ENCODE data around the gene TRAF3.
"Not testable (repeated sequence)": the region's sequence is repeated elsewhere in the genome, so short reads cannot be mapped to it uniquely, and the experiment has no call there.

The TRAF3 gene

GRCh38 chr14:102811254-102811963 lies 34.2 kb downstream of the TRAF3 start:
- H3K27me3 ChIP-seq (ENCODE audit: insufficient read depth, low read length), result no peaks in the 10 kb centered on the region
- no peaks in the 10 kb centered on the region for H3K4me1 ChIP-seq (ENCODE audit: control insufficient read depth, insufficient read depth, low read length, unreplicated experiment)
- H2AFZ ChIP-seq (ENCODE audit: low read length, unreplicated experiment), result no peak overlapping the region
- no peaks in the 10 kb centered on the region for H3K36me3 ChIP-seq (ENCODE audit: insufficient read depth, low read length)
- H3K79me2 ChIP-seq (ENCODE audit: control insufficient read depth, insufficient read depth, low read length, unreplicated experiment), result peaks cover 61% of the 10 kb centered on the region
- H3K27ac ChIP-seq (ENCODE audit: low read depth, low read length), result no peak overlapping the region
- no peak overlapping the region for H3K4me3 ChIP-seq (ENCODE audit: low read depth, low read length)

GRCh38 chr14:102811971-102812370 lies 34.7 kb downstream of the TRAF3 start:
- Histone ChIP-seq H3K79me2 (ENCODE audit: control insufficient read depth, insufficient read depth, low read length, unreplicated experiment) (peaks cover 61% of the 10 kb centered on the region), H3K4me1 (ENCODE audit: control insufficient read depth, insufficient read depth, low read length, unreplicated experiment) (no peaks in the 10 kb centered on the region), H3K27ac (ENCODE audit: low read depth, low read length) (no peak overlapping the region), H3K27me3 (ENCODE audit: insufficient read depth, low read length) (no peaks in the 10 kb centered on the region), H3K36me3 (ENCODE audit: insufficient read depth, low read length) (no peaks in the 10 kb centered on the region), H2AFZ (ENCODE audit: low read length, unreplicated experiment) (no peak overlapping the region), H3K4me3 (ENCODE audit: low read depth, low read length) (no peak overlapping the region)

- Histone ChIP-seq H3K27me3 (ENCODE audit: insufficient read depth, low read length) (no peaks in the 10 kb centered on the region), H3K4me1 (ENCODE audit: control insufficient read depth, insufficient read depth, low read length, unreplicated experiment) (no peaks in the 10 kb centered on the region), H2AFZ (ENCODE audit: low read length, unreplicated experiment) (no peak overlapping the region), H3K4me3 (ENCODE audit: low read depth, low read length) (no peak overlapping the region), H3K27ac (ENCODE audit: low read depth, low read length) (no peak overlapping the region), H3K79me2 (ENCODE audit: control insufficient read depth, insufficient read depth, low read length, unreplicated experiment) (peaks cover 67% of the 10 kb centered on the region), H3K36me3 (ENCODE audit: insufficient read depth, low read length) (no peaks in the 10 kb centered on the region)
Measured at GRCh38 chr14:102813691-102814090, 36.4 kb downstream of the TRAF3 start.

- no peak overlapping the region for H3K4me3 ChIP-seq (ENCODE audit: low read depth, low read length)
- H3K4me1 ChIP-seq (ENCODE audit: control insufficient read depth, insufficient read depth, low read length, unreplicated experiment), result peaks cover 3% of the 10 kb centered on the region
- peaks cover 74% of the 10 kb centered on the region for H3K79me2 ChIP-seq (ENCODE audit: control insufficient read depth, insufficient read depth, low read length, unreplicated experiment)
- H3K27me3 ChIP-seq (ENCODE audit: insufficient read depth, low read length), result no peaks in the 10 kb centered on the region
- no peak overlapping the region for H3K27ac ChIP-seq (ENCODE audit: low read depth, low read length)
- H3K36me3 ChIP-seq (ENCODE audit: insufficient read depth, low read length), result no peaks in the 10 kb centered on the region
- no peak overlapping the region for H2AFZ ChIP-seq (ENCODE audit: low read length, unreplicated experiment)
Measured at GRCh38 chr14:102817318-102817717, 40.1 kb downstream of the TRAF3 start.

- Histone ChIP-seq H2AFZ (ENCODE audit: low read length, unreplicated experiment) (no peak overlapping the region), H3K79me2 (ENCODE audit: control insufficient read depth, insufficient read depth, low read length, unreplicated experiment) (peaks cover 74% of the 10 kb centered on the region)
Measured at GRCh38 chr14:102817942-102818940, 41.0 kb downstream of the TRAF3 start.

GRCh38 chr14:102819176-102819628 lies 42.0 kb downstream of the TRAF3 start:
- Histone ChIP-seq H3K27me3 (ENCODE audit: insufficient read depth, low read length) (no peaks in the 10 kb centered on the region), H3K4me3 (ENCODE audit: low read depth, low read length) (no peak overlapping the region), H3K79me2 (ENCODE audit: control insufficient read depth, insufficient read depth, low read length, unreplicated experiment) (peaks cover 76% of the 10 kb centered on the region), H3K36me3 (ENCODE audit: insufficient read depth, low read length) (no peaks in the 10 kb centered on the region), H2AFZ (ENCODE audit: low read length, unreplicated experiment) (no peak overlapping the region), H3K4me1 (ENCODE audit: control insufficient read depth, insufficient read depth, low read length, unreplicated experiment) (peaks cover 8% of the 10 kb centered on the region), H3K27ac (ENCODE audit: low read depth, low read length) (no peak overlapping the region)

More at GRCh38 chr14:102817942-102818940, 41.0 kb downstream of the TRAF3 start:
- H3K27ac ChIP-seq (ENCODE audit: low read depth, low read length), result no peak overlapping the region
- no peak overlapping the region for H3K4me3 ChIP-seq (ENCODE audit: low read depth, low read length)
- peaks cover 3% of the 10 kb centered on the region for H3K4me1 ChIP-seq (ENCODE audit: control insufficient read depth, insufficient read depth, low read length, unreplicated experiment)
- H3K36me3 ChIP-seq (ENCODE audit: insufficient read depth, low read length), result no peaks in the 10 kb centered on the region
- H3K27me3 ChIP-seq (ENCODE audit: insufficient read depth, low read length), result no peaks in the 10 kb centered on the region

- Histone ChIP-seq H3K27ac (ENCODE audit: low read depth, low read length) (no peak overlapping the region), H3K36me3 (ENCODE audit: insufficient read depth, low read length) (no peaks in the 10 kb centered on the region), H3K4me3 (ENCODE audit: low read depth, low read length) (no peak overlapping the region), H2AFZ (ENCODE audit: low read length, unreplicated experiment) (no peak overlapping the region), H3K4me1 (ENCODE audit: control insufficient read depth, insufficient read depth, low read length, unreplicated experiment) (peaks cover 14% of the 10 kb centered on the region), H3K79me2 (ENCODE audit: control insufficient read depth, insufficient read depth, low read length, unreplicated experiment) (peaks cover 75% of the 10 kb centered on the region), H3K27me3 (ENCODE audit: insufficient read depth, low read length) (no peaks in the 10 kb centered on the region)
Measured at GRCh38 chr14:102819747-102820330, 42.6 kb downstream of the TRAF3 start.

GRCh38 chr14:102821252-102821651 lies 44.0 kb downstream of the TRAF3 start:
- no peak overlapping the region for H3K4me3 ChIP-seq (ENCODE audit: low read depth, low read length)
- no peak overlapping the region for H2AFZ ChIP-seq (ENCODE audit: low read length, unreplicated experiment)
- peaks cover 79% of the 10 kb centered on the region for H3K79me2 ChIP-seq (ENCODE audit: control insufficient read depth, insufficient read depth, low read length, unreplicated experiment)
- no peaks in the 10 kb centered on the region for H3K27me3 ChIP-seq (ENCODE audit: insufficient read depth, low read length)
- no peaks in the 10 kb centered on the region for H3K36me3 ChIP-seq (ENCODE audit: insufficient read depth, low read length)
- H3K4me1 ChIP-seq (ENCODE audit: control insufficient read depth, insufficient read depth, low read length, unreplicated experiment), result peaks cover 18% of the 10 kb centered on the region
- H3K27ac ChIP-seq (ENCODE audit: low read depth, low read length), result no peak overlapping the region

GRCh38 chr14:102822311-102822863 lies 45.1 kb downstream of the TRAF3 start:
- Histone ChIP-seq H3K79me2 (ENCODE audit: control insufficient read depth, insufficient read depth, low read length, unreplicated experiment) (peaks cover 71% of the 10 kb centered on the region), H3K36me3 (ENCODE audit: insufficient read depth, low read length) (no peaks in the 10 kb centered on the region), H3K27me3 (ENCODE audit: insufficient read depth, low read length) (no peaks in the 10 kb centered on the region), H3K4me3 (ENCODE audit: low read depth, low read length) (no peak overlapping the region), H3K4me1 (ENCODE audit: control insufficient read depth, insufficient read depth, low read length, unreplicated experiment) (peaks cover 18% of the 10 kb centered on the region), H2AFZ (ENCODE audit: low read length, unreplicated experiment) (no peak overlapping the region), H3K27ac (ENCODE audit: low read depth, low read length) (no peak overlapping the region)

- peaks cover 18% of the 10 kb centered on the region for H3K4me1 ChIP-seq (ENCODE audit: control insufficient read depth, insufficient read depth, low read length, unreplicated experiment)
- not testable (repeated sequence) for H3K27ac ChIP-seq (ENCODE audit: low read depth, low read length)
Measured at GRCh38 chr14:102822887-102823286, 45.6 kb downstream of the TRAF3 start.

More at GRCh38 chr14:102822887-102823286, 45.6 kb downstream of the TRAF3 start:
- not testable (repeated sequence) for H3K36me3 ChIP-seq (ENCODE audit: insufficient read depth, low read length); H2AFZ ChIP-seq (ENCODE audit: low read length, unreplicated experiment); H3K4me3 ChIP-seq (ENCODE audit: low read depth, low read length); H3K27me3 ChIP-seq (ENCODE audit: insufficient read depth, low read length)
- H3K79me2 ChIP-seq (ENCODE audit: control insufficient read depth, insufficient read depth, low read length, unreplicated experiment), result peaks cover 69% of the 10 kb centered on the region

Measured in ACC112 (cell line).